SK-N-SH (cell line): ENCODE measurements around the gene NAPEPLD. TPM values are rescaled to one million over a fixed set of nuclear protein-coding genes. Genes with fewer than 3 reads are reported as not detected.

Source experiments
- CTCF ChIA-PET: fragments of 300-600, 350-600 bp; formaldehyde crosslinking; extraction: SDS; loops from one replicate; lab custom pipeline; 2021; lab: Yijun Ruan, JAX
- POLR2A ChIA-PET: fragments of 350-600 bp; sonication (Branson Sonifier 250); formaldehyde crosslinking; extraction: SDS; loops from one replicate; lab custom pipeline; 2020; ENCODE audit warnings: antibody characterized with exemption, inconsistent platforms; lab: Yijun Ruan, JAX
- DNase-seq: peaks from one replicate; pipeline ENCODE4 v3.0.0; 2012
- H2AFZ ChIP-seq: fragments of 200-600 bp; sonication (generic); 2 replicates; pipeline ENCODE4 v1.8.1; 2016; ENCODE audit warnings: antibody characterized with exemption, mild to moderate bottlenecking, low read depth
- H3F3A ChIP-seq: fragments of 200-600 bp; sonication (generic); replicated peaks from 2 replicates; pipeline ENCODE3; 2016; ENCODE audit warnings: antibody characterized with exemption, mild to moderate bottlenecking; ENCODE audit not compliant: insufficient read depth
- H3K27ac ChIP-seq, 2 experiments: fragments of 200-500 bp in 1 of 2; fragments of 200-600 bp in 1 of 2; sonication (Bioruptor generic) in 1 of 2; sonication (generic), shearing (Covaris generic) in 1 of 2; 2 replicates each; pipeline versions ENCODE4 v1.5.1 to v1.6.1; 2014 to 2016; ENCODE audit warnings: low read depth in 2 of 2, inconsistent platforms in 1 of 2, low read length in 1 of 2, mild to moderate bottlenecking in 1 of 2, mixed read lengths in 1 of 2
- H3K27me3 ChIP-seq: fragments of 200-600 bp; sonication (generic), shearing (Covaris generic); 2 replicates; pipeline ENCODE4 v1.6.1; 2016; ENCODE audit warnings: mixed run types; ENCODE audit not compliant: insufficient read depth
- H3K36me3 ChIP-seq, 2 experiments: fragments of 200-500 bp in 1 of 2; fragments of 200-600 bp in 1 of 2; sonication (Bioruptor generic) in 1 of 2; sonication (generic) in 1 of 2; replicated peaks in 1 of 2; 2 replicates each; pipeline versions ENCODE3 to v1.5.1; 2014 to 2016; ENCODE audit warnings: low read length in 1 of 2, mild to moderate bottlenecking in 1 of 2; ENCODE audit not compliant: insufficient read depth in 2 of 2, control insufficient read depth in 1 of 2
- H3K4me1 ChIP-seq, 2 experiments: fragments of 200-500 bp in 1 of 2; fragments of 200-600 bp in 1 of 2; sonication (Bioruptor generic) in 1 of 2; sonication (generic), shearing (Covaris generic) in 1 of 2; 2 replicates each; pipeline versions ENCODE4 v1.5.1 to v1.6.1; 2014 to 2016; ENCODE audit warnings: low read depth in 1 of 2, low read length in 1 of 2, mixed run types in 1 of 2; ENCODE audit not compliant: insufficient read depth in 2 of 2, control insufficient read depth in 1 of 2
- H3K4me2 ChIP-seq: fragments of 200-600 bp; sonication (generic), shearing (Covaris generic); 2 replicates; pipeline ENCODE4 v1.6.1; 2017; ENCODE audit warnings: mixed run types
- H3K4me3 ChIP-seq, 2 experiments: fragments of 200-500 bp in 1 of 2; fragments of 200-600 bp in 1 of 2; sonication (Bioruptor generic) in 1 of 2; sonication (generic), shearing (Covaris generic) in 1 of 2; 2 replicates each; pipeline versions ENCODE4 v1.5.1 to v1.8.1; 2014 to 2016; ENCODE audit warnings: low read depth in 2 of 2, inconsistent platforms in 1 of 2, low read length in 1 of 2, mild to moderate bottlenecking in 1 of 2, mixed read lengths in 1 of 2, moderate library complexity in 1 of 2
- H3K79me2 ChIP-seq: fragments of 200-600 bp; sonication (generic); 2 replicates; pipeline ENCODE4 v1.8.1; 2017; ENCODE audit warnings: mild to moderate bottlenecking; ENCODE audit not compliant: insufficient read depth
- H3K9ac ChIP-seq: fragments of 200-600 bp; sonication (generic); 2 replicates; pipeline ENCODE4 v1.6.1; 2017; ENCODE audit warnings: mixed run types
- H3K9me2 ChIP-seq: fragments of 200-600 bp; sonication (generic); 2 replicates; pipeline ENCODE4 v1.6.1; 2017; ENCODE audit warnings: mixed run types
- H3K9me3 ChIP-seq: fragments of 200-600 bp; sonication (generic); 2 replicates; pipeline ENCODE4 v1.6.1; 2017; ENCODE audit warnings: mixed run types, mild to moderate bottlenecking, moderate library complexity
- H4K20me1 ChIP-seq: fragments of 200-600 bp; sonication (generic); 2 replicates; pipeline ENCODE4 v1.6.1; 2017; ENCODE audit warnings: mild to moderate bottlenecking, mixed run types; ENCODE audit not compliant: insufficient read depth
- ELF1 ChIP-seq: IDR thresholded peaks from 2 replicates; pipeline ENCODE4 v1.4.0; 2012
- EP300 ChIP-seq, 2 experiments: IDR thresholded peaks; 2 replicates each; pipeline versions ENCODE4 v1.4.0 to v1.6.1; 2012; ENCODE audit warnings: borderline replicate concordance in 1 of 2, low read depth in 1 of 2, low read length in 1 of 2
- GATA2 ChIP-seq: sonication (generic); formaldehyde crosslinking; IDR thresholded peaks from 2 replicates; pipeline ENCODE4 v1.5.0; 2020; ENCODE audit warnings: mild to moderate bottlenecking, missing genetic modification reagents
- MXI1 ChIP-seq: IDR thresholded peaks from 2 replicates; pipeline ENCODE4 v1.6.1; 2012; ENCODE audit warnings: mild to moderate bottlenecking, low read depth, low read length, improper control_type of control experiment
- NRF1 ChIP-seq: IDR thresholded peaks from 2 replicates; pipeline ENCODE4 v1.6.1; 2012; ENCODE audit warnings: low read depth, mild to moderate bottlenecking, low read length
- PBX3 ChIP-seq: IDR thresholded peaks from 2 replicates; pipeline ENCODE4; 2012
- REST ChIP-seq: IDR thresholded peaks from 2 replicates; pipeline ENCODE4 v1.6.1; 2012; ENCODE audit warnings: mild to moderate bottlenecking, low read depth, low read length, moderate library complexity
- USF1 ChIP-seq: IDR thresholded peaks from 2 replicates; pipeline ENCODE4 v1.4.0; 2012; ENCODE audit warnings: low read depth, borderline replicate concordance
- YY1 ChIP-seq: IDR thresholded peaks from 2 replicates; pipeline ENCODE4 v1.4.0; 2012; ENCODE audit warnings: low read depth, mild to moderate bottlenecking
- ZBTB33 ChIP-seq: IDR thresholded peaks from 2 replicates; pipeline ENCODE4 v1.4.0; 2012; ENCODE audit warnings: low read depth, borderline replicate concordance
- WGBS: methylation state at CpG from one replicate; pipeline ENCODE4 v1.1.6; 2017; ENCODE audit warnings: low lambda C conversion rate; 5-methylcytosine and 5-hydroxymethylcytosine counted together
- polyA plus RNA-seq, 3 experiments: library from polyadenylated mRNA; depleted of rRNA; stranded (reverse); fragments of >200 nt; gene quantifications; 2 replicates each; pipeline ENCODE4 v1.2.3, GENCODE V29; 2012

The NAPEPLD gene
- polyA plus RNA-seq, 1 of the 3 experiments (the other 2 are of a cell fraction) = 4.6 TPM

GRCh38 chr7:103141753-103142404 is 7.0 kb downstream of the NAPEPLD start:
- Histone ChIP-seq H3F3A (no peaks in the 10 kb centered on the region), H3K27me3 (no peaks in the 10 kb centered on the region), H3K4me1 (peaks cover 8 to 11% of the 10 kb centered on the region in 2 experiments; a peak in 3 of 4 replicates), H3K9me2 (no peaks in the 10 kb centered on the region), H3K4me2 (no peak overlapping the region), H3K9me3 (no peaks in the 10 kb centered on the region), H3K27ac (no peak overlapping the region), H3K4me3 (no peak overlapping the region), H4K20me1 (no peaks in the 10 kb centered on the region), H2AFZ (no peak overlapping the region)
- DNase-seq = no peak
- POLR2A ChIA-PET = interaction anchor here (1.1 kb wide), 1 partner anchor 11 kb away, joined by 3 read pairs; no protein-coding TSS in a partner anchor
- 96% methylated on average over 8 of the region's 8 CpGs for WGBS
- TF ChIP-seq USF1 (no peak), PBX3 (0 out of 2 replicates have a peak, but pooled peaks have one; percentile 18)
- TF ChIP-seq, all 33 proteins: peak for 1
- no peak overlapping the region for H3K9ac ChIP-seq
- peaks cover 0 to 8% of the 10 kb centered on the region in 2 experiments for H3K36me3 ChIP-seq
- CTCF ChIA-PET = no interaction called here
- H3K79me2 ChIP-seq = peaks cover 52% of the 10 kb centered on the region

GRCh38 chr7:103140685-103141084 is 8.2 kb downstream of the NAPEPLD start:
- H3K9ac ChIP-seq = no peak overlapping the region
- DNase-seq = no peak
- H3F3A ChIP-seq = no peaks in the 10 kb centered on the region
- H2AFZ ChIP-seq = no peak overlapping the region
- H3K27me3 ChIP-seq = no peaks in the 10 kb centered on the region
- no peak for TF ChIP-seq NRF1
- H3K9me2 ChIP-seq = no peaks in the 10 kb centered on the region
- H3K79me2 ChIP-seq = peaks cover 52% of the 10 kb centered on the region
- H3K9me3 ChIP-seq = no peaks in the 10 kb centered on the region
- peaks cover 0 to 8% of the 10 kb centered on the region in 2 experiments for H3K36me3 ChIP-seq
- H3K27ac ChIP-seq = no peak overlapping the region
- no peaks in the 10 kb centered on the region for H4K20me1 ChIP-seq
- peaks cover 0 to 8% of the 10 kb centered on the region in 2 experiments; a peak in 2 of 4 replicates for H3K4me1 ChIP-seq
- ChIA-PET POLR2A (interaction anchor here (1.1 kb wide), 1 partner anchor 10 kb away, joined by 3 read pairs; no protein-coding TSS in a partner anchor), CTCF (interaction anchor here (0.9 kb wide), 1 partner anchor 25 kb away, joined by 3 read pairs; no protein-coding TSS in a partner anchor)
- WGBS = 97% methylated on average over 2 of the region's 2 CpGs
- H3K4me2 ChIP-seq = no peak overlapping the region
- no peak overlapping the region for H3K4me3 ChIP-seq

- Histone ChIP-seq H3K79me2 (peaks cover 46% of the 10 kb centered on the region), H3K9me2 (no peaks in the 10 kb centered on the region), H3K4me2 (no peak overlapping the region), H3K9ac (no peak overlapping the region), H3F3A (no peaks in the 10 kb centered on the region), H3K36me3 (peaks cover 0 to 8% of the 10 kb centered on the region in 2 experiments), H3K9me3 (no peaks in the 10 kb centered on the region), H3K4me1 (peaks cover 2 to 11% of the 10 kb centered on the region in 2 experiments; a peak in 2 of 4 replicates), H4K20me1 (no peaks in the 10 kb centered on the region), H3K4me3 (no peak overlapping the region), H3K27me3 (no peaks in the 10 kb centered on the region), H2AFZ (no peak overlapping the region), H3K27ac (no peak overlapping the region)
- WGBS = 92% methylated on average over 2 of the region's 2 CpGs
- CTCF ChIA-PET = interaction anchor here (0.9 kb wide), 1 partner anchor 24 kb away, joined by 3 read pairs; no protein-coding TSS in a partner anchor
- no peak for DNase-seq
- POLR2A ChIA-PET = no interaction called here
- TF ChIP-seq YY1 (no peak), NRF1 (no peak), ZBTB33 (no peak), ELF1 (no peak), USF1 (no peak), REST (no peak), GATA2 (no peak), MXI1 (no peak), EP300 (IDR thresholded peaks at IDR 0.05; ENCODE audit: borderline replicate concordance in 1 of 2, low read depth in 1 of 2, low read length in 1 of 2) (no peak)
Observed at GRCh38 chr7:103140061-103140460, 8.8 kb downstream of the NAPEPLD start.
